Hepatocyte (in vitro differentiated cells): Measurements from ENCODE around the gene TMEM39B. TPM values are rescaled to one million over a fixed set of nuclear protein-coding genes. Genes with fewer than 3 reads are reported as not detected.
"Not testable (repeated sequence)": the region's sequence is repeated elsewhere in the genome, so short reads cannot be mapped to it uniquely, and the experiment has no call there.

ENCODE experiments used
- DNase-seq: peaks from one replicate; pipeline ENCODE4 v3.0.0-alpha.2; 2016; ENCODE audit warnings: low spot score
- H2AFZ ChIP-seq: fragments of 200-600 bp; sonication (generic); 2 replicates; pipeline ENCODE4 v1.6.0; 2016; ENCODE audit warnings: antibody characterized with exemption, mild to moderate bottlenecking
- H3K27ac ChIP-seq: fragments of 200-600 bp; sonication (generic); 2 replicates; pipeline ENCODE4 v1.5.1; 2016; ENCODE audit warnings: mild to moderate bottlenecking
- H3K27me3 ChIP-seq: fragments of 200-600 bp; sonication (generic); 2 replicates; pipeline ENCODE4 v1.6.1; 2016
- H3K36me3 ChIP-seq: fragments of 200-600 bp; sonication (generic); replicated peaks from 2 replicates; pipeline ENCODE4 v1.5.1; 2016; ENCODE audit warnings: low read depth; ENCODE audit not compliant: insufficient read depth
- H3K4me1 ChIP-seq: fragments of 200-600 bp; sonication (generic); 2 replicates; pipeline ENCODE4 v1.5.1; 2016; ENCODE audit warnings: mild to moderate bottlenecking, moderate library complexity; ENCODE audit not compliant: insufficient read depth
- H3K4me2 ChIP-seq: fragments of 200-600 bp; sonication (generic); 2 replicates; pipeline ENCODE4 v1.6.0; 2016
- H3K4me3 ChIP-seq: fragments of 200-600 bp; sonication (generic); 2 replicates; pipeline ENCODE4 v1.5.1; 2016; ENCODE audit warnings: mild to moderate bottlenecking
- H3K79me2 ChIP-seq: fragments of 200-600 bp; sonication (generic); 2 replicates; pipeline ENCODE4 v1.6.0; 2017; ENCODE audit warnings: mild to moderate bottlenecking
- H3K9me2 ChIP-seq: fragments of 200-600 bp; sonication (generic); replicated peaks from 2 replicates; pipeline ENCODE4 v1.6.0; 2017; ENCODE audit warnings: mild to moderate bottlenecking; ENCODE audit not compliant: insufficient read depth
- H3K9me3 ChIP-seq: fragments of 200-600 bp; sonication (generic); 2 replicates; pipeline ENCODE4 v1.5.1; 2016; ENCODE audit warnings: low read depth, mild to moderate bottlenecking
- H4K20me1 ChIP-seq: fragments of 200-600 bp; sonication (generic); 2 replicates; pipeline ENCODE4 v1.6.0; 2016; ENCODE audit warnings: mild to moderate bottlenecking; ENCODE audit not compliant: insufficient read depth, poor library complexity, severe bottlenecking
- EZH2 ChIP-seq: fragments of 200-600 bp; sonication (generic); IDR thresholded peaks from 2 replicates; pipeline ENCODE4 v1.6.1; 2016; ENCODE audit warnings: antibody characterized with exemption, mild to moderate bottlenecking, borderline replicate concordance
- EZH2phosphoT487 ChIP-seq: fragments of 200-600 bp; sonication (generic); IDR thresholded peaks from one replicate; pipeline ENCODE4 v1.6.1; 2018; ENCODE audit warnings: antibody characterized with exemption, mild to moderate bottlenecking, low read depth, moderate library complexity; ENCODE audit not compliant: unreplicated experiment, severe bottlenecking
- WGBS: methylation state at CpG from one replicate; pipeline ENCODE4 v1.1.6; 2016; ENCODE audit warnings: low lambda C conversion rate; ENCODE audit errors: missing lambda C conversion rate; 5-methylcytosine and 5-hydroxymethylcytosine counted together
- polyA plus RNA-seq: library from polyadenylated mRNA; unstranded; fragments of >200 nt; fragmentation: Nextera tagmentation; extraction: Ambion mirVana; gene quantifications from 2 replicates; pipeline ENCODE4 v1.2.1, GENCODE V29; 2016
- total RNA-seq: library from RNA; depleted of rRNA; stranded (reverse); fragments of >200 nt; gene quantifications from 2 replicates; pipeline ENCODE4 v1.2.3, GENCODE V29; 2014
- TF ChIP-seq, protein P1 (sequence below): fragments of 200-600 bp; sonication (generic); IDR thresholded peaks from 2 replicates; pipeline ENCODE4 v1.5.1; 2016; ENCODE audit warnings: antibody characterized with exemption, mild to moderate bottlenecking; ENCODE audit not compliant: poor library complexity

The TMEM39B gene
- total and polyA plus RNA-seq, 2 experiments from 2014 or later, result 3.9 to 5.1 TPM

DNA sequence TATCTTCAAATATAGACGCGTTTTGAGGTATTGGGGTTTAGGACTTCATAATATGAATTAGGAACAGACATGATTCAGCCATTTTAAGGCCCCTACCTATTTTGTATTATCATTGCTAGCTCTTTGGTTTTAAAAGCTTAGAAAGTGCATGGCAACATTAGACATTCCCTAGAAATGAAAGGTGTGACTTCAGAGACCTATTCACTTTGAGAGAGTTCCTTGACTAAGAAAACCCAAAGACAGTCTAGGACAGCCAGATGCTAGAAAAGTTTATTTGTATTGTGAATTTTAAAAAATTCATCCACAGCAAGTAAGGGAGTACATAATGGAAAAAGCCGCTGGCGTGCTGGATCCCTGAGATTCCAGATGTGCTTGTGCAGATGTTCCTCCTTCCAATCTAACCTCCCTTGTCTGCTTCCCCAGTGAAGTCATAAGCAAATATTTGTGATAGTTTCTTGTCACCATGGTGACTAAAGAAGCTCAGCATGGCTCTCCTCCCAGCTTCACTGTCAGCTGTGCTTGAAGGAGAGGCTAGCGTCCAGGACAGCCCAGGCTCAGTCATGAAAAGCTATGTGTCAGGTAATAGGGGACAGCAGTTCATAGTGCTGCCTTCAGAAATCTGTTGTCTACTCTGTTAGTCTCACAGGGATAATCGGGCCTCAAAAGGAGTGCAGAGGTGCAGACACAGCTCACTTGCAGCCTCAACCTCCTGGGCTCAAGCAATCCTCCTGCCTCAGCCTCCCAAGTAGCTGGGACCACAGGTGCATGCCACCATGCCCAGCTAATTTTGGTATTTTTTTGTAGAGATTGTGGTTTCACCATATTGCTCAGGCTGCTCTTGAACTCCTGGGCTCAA is 69.9 kb downstream of the TMEM39B start:
- Histone ChIP-seq H3K9me3 (no peaks in the 10 kb centered on the region), H3K79me2 (peaks cover 93% of the 10 kb centered on the region), H3K27ac (peak overlapping the region; percentile 74), H3K4me2 (no peak overlapping the region), H3K27me3 (no peaks in the 10 kb centered on the region), H4K20me1 (peaks cover 36% of the 10 kb centered on the region), H3K4me3 (no peak overlapping the region), H2AFZ (no peak overlapping the region), H3K4me1 (peaks cover 9% of the 10 kb centered on the region), H3K36me3 (no peaks in the 10 kb centered on the region), H3K9me2 (no peaks in the 10 kb centered on the region)
- TF ChIP-seq EZH2phosphoT487, result no peak
- TF ChIP-seq, protein P1, sequence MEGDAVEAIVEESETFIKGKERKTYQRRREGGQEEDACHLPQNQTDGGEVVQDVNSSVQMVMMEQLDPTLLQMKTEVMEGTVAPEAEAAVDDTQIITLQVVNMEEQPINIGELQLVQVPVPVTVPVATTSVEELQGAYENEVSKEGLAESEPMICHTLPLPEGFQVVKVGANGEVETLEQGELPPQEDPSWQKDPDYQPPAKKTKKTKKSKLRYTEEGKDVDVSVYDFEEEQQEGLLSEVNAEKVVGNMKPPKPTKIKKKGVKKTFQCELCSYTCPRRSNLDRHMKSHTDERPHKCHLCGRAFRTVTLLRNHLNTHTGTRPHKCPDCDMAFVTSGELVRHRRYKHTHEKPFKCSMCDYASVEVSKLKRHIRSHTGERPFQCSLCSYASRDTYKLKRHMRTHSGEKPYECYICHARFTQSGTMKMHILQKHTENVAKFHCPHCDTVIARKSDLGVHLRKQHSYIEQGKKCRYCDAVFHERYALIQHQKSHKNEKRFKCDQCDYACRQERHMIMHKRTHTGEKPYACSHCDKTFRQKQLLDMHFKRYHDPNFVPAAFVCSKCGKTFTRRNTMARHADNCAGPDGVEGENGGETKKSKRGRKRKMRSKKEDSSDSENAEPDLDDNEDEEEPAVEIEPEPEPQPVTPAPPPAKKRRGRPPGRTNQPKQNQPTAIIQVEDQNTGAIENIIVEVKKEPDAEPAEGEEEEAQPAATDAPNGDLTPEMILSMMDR, result no peak
- TF ChIP-seq EZH2, result no peak
- 53% methylated on average over 6 of the region's 6 CpGs for WGBS
- peak; percentile 85 for DNase-seq

DNA sequence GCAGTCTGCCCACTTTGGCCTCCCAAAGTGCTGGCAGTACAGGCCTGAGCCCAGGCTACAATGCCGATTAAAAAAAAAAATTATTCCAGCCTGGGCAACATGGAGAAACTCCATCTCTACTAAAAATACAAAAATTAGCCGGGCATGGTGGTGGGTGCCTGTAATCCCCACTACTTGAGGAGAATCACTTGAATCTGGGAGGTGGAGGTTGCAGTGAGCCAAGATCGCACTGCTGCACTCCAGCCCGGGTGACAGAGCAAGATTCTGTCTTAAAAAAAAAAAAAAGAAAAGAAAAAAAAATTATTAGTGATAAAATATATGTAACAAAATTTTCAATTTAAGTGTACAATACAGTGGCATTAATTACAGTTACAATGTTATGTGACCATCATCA is 70.6 kb downstream of the TMEM39B start:
- not testable (repeated sequence) for H2AFZ ChIP-seq, DNase-seq, H3K9me2 ChIP-seq, H3K9me3 ChIP-seq, H3K4me2 ChIP-seq, H3K27me3 ChIP-seq, H3K4me1 ChIP-seq, H3K36me3 ChIP-seq, H3K4me3 ChIP-seq
- Histone ChIP-seq H4K20me1 (peaks cover 36% of the 10 kb centered on the region), H3K27ac (peak overlapping the region; percentile 64), H3K79me2 (peaks cover 94% of the 10 kb centered on the region)
- WGBS, result 96% methylated on average over 4 of the region's 4 CpGs

DNA sequence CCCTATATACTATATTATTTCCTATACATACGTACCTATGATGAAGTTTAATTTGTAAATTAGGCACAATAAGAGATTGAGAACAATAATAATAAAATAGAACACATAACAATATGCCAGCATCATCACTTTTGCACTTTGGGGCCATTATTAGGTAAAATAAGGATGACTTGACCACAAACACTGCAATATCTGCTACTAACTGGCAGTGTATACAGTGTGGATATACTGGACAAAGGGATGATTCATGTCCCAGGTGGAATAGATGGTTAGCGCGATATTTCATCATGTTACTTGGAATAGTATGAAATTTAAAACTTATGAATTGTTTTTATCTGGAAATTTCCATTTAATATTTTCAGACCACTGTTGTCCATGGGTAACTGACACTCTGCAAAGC is 71.3 kb downstream of the TMEM39B start:
- Histone ChIP-seq H3K79me2 (peaks cover 96% of the 10 kb centered on the region), H4K20me1 (peaks cover 37% of the 10 kb centered on the region), H3K27ac (no peak overlapping the region), H3K36me3 (no peaks in the 10 kb centered on the region), H3K9me2 (no peaks in the 10 kb centered on the region), H3K4me3 (no peak overlapping the region), H3K27me3 (no peaks in the 10 kb centered on the region), H3K4me2 (no peak overlapping the region), H2AFZ (no peak overlapping the region), H3K9me3 (no peaks in the 10 kb centered on the region), H3K4me1 (peaks cover 9% of the 10 kb centered on the region)
- no peak for DNase-seq
- TF ChIP-seq, protein P1, result no peak
- TF ChIP-seq EZH2, result no peak
- 98% methylated on average over 3 of the region's 3 CpGs for WGBS

DNA sequence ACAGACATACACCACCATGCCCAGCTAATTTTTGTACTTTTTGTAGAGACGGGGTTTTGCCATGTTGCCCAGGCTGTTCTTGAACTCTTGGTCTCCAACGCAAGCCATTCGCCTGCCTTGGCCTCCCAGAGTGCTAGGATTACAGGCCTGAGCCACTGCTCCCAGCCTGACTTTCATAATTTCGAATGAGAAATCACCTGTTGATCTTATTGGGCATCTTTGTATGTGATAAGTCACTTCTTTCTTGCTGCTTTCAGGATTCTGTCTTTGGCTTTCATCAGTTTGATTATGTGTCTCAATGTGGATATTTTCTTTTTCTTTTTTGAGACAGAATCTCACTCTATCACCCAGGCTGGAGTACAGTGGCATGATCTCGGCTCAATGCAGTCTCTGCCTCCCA is 75.1 kb downstream of the TMEM39B start:
- not testable (repeated sequence) for H3K4me3 ChIP-seq, DNase-seq, H3K27ac ChIP-seq, H3K9me2 ChIP-seq, H3K4me2 ChIP-seq, H3K27me3 ChIP-seq, H3K4me1 ChIP-seq, H3K9me3 ChIP-seq, H2AFZ ChIP-seq, H3K36me3 ChIP-seq
- Histone ChIP-seq H4K20me1 (peaks cover 56% of the 10 kb centered on the region), H3K79me2 (peaks cover 95% of the 10 kb centered on the region)
- WGBS, result over 99% methylated on average over 5 of the region's 5 CpGs
